Loucy (cell line): ENCODE data around the gene NPFF.

Experiments used
- H2AFZ ChIP-seq: fragments of 200-600 bp; sonication (generic); 2 replicates; pipeline ENCODE4 v1.6.0; 2016; ENCODE audit warnings: antibody characterized with exemption, mild to moderate bottlenecking, low read length, moderate library complexity
- H3F3A ChIP-seq: fragments of 200-600 bp; 2 replicates; pipeline ENCODE4 v1.6.0; 2016; ENCODE audit warnings: antibody characterized with exemption, low read depth, mild to moderate bottlenecking
- H3K27me3 ChIP-seq: fragments of 200-600 bp; sonication (generic); 2 replicates; pipeline ENCODE4 v1.6.1; 2014; ENCODE audit warnings: low read length, mild to moderate bottlenecking; ENCODE audit not compliant: insufficient read depth, poor library complexity, severe bottlenecking
- H3K36me3 ChIP-seq: fragments of 200-600 bp; sonication (generic); 2 replicates; pipeline ENCODE4 v1.6.1; 2016; ENCODE audit warnings: low read length; ENCODE audit not compliant: insufficient read depth
- H3K4me1 ChIP-seq: fragments of 200-600 bp; sonication (generic); 2 replicates; pipeline ENCODE4 v1.5.1; 2014; ENCODE audit warnings: low read length, mild to moderate bottlenecking; ENCODE audit not compliant: insufficient read depth, poor library complexity, severe bottlenecking
- H3K4me2 ChIP-seq: fragments of 200-600 bp; sonication (generic); 2 replicates; pipeline ENCODE4 v1.6.0; 2014; ENCODE audit warnings: antibody characterized with exemption, low read length, low read depth, mild to moderate bottlenecking; ENCODE audit not compliant: poor library complexity, severe bottlenecking
- H3K4me3 ChIP-seq: fragments of 200-600 bp; sonication (generic); 2 replicates; pipeline ENCODE4 v1.5.1; 2014; ENCODE audit warnings: low read length, mild to moderate bottlenecking, mixed read lengths; ENCODE audit not compliant: poor library complexity, severe bottlenecking
- H3K79me2 ChIP-seq: fragments of 200-600 bp; sonication (generic); 2 replicates; pipeline ENCODE4 v1.6.1; 2014; ENCODE audit warnings: low read length; ENCODE audit not compliant: insufficient read depth
- H3K9ac ChIP-seq: fragments of 200-600 bp; sonication (generic); 2 replicates; pipeline ENCODE4 v1.6.0; 2014; ENCODE audit warnings: mild to moderate bottlenecking, low read depth, low read length, moderate library complexity; ENCODE audit not compliant: poor library complexity, severe bottlenecking
- H3K9me2 ChIP-seq: fragments of 200-600 bp; sonication (generic); replicated peaks from 2 replicates; pipeline ENCODE4 v1.6.1; 2016; ENCODE audit warnings: low read depth, low read length, mixed read lengths
- H3K9me3 ChIP-seq: fragments of 200-600 bp; sonication (generic); 2 replicates; pipeline ENCODE4 v1.6.1; 2014; ENCODE audit warnings: mild to moderate bottlenecking, antibody characterized with exemption, low read length, low read depth; ENCODE audit not compliant: insufficient read depth
- H4K20me1 ChIP-seq: fragments of 200-600 bp; sonication (generic); 2 replicates; pipeline ENCODE4 v1.6.0; 2014; ENCODE audit warnings: antibody characterized with exemption, low read length, mild to moderate bottlenecking; ENCODE audit not compliant: insufficient read depth, poor library complexity, severe bottlenecking
- CTCF ChIP-seq: fragments of 200-600 bp; sonication (generic); conservative IDR thresholded peaks from 2 replicates; pipeline ENCODE4 v1.5.1; 2014; ENCODE audit warnings: mild to moderate bottlenecking, antibody characterized with exemption, low read length
- EZH2phosphoT487 ChIP-seq: fragments of 200-600 bp; IDR thresholded peaks from 2 replicates; pipeline ENCODE4 v1.6.1; 2018; ENCODE audit warnings: antibody characterized with exemption, mild to moderate bottlenecking, moderate library complexity, borderline replicate concordance

NPFF gene

DNA sequence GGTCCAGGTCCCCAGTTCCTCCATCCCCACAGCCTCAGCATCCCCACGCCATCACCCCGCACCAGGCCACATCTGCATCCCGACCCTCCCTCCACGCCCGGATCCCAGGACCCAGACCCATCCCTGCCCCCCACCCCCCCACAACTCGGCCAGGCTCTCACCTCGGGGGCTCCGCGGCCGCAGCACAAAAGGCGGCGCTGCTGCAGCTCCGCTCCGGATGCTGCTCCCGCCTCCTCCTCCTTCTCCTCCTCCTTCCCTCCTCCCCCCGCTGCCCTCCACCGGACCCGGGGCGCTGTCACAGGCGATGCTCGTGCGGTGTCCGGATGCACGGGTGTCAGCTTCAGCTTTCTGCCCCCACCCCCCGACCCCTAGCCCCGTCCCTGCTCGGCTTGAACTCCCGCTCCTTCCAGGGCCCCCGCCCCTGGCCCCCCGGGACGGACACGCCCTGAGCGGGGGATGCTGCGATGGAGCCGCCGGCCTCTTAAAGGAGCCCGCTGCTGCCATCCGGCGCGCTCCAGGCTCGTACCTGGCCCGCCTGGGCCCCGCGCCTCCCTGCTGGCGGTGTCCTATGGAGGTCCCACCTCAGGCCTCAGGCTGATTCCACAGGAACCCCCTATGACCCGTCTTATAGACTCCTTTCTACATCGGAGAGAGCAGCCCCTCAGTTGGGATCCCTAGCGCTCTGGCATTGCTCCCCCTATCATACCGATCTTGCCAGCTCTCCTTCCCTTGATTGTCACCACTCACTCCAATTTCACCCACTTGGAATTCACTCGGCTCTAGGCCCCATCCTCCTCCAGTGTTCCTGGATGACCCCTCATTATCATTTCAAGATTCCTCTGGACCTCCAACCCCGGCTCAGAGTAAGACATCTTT is 7.8 kb downstream of the NPFF start, which contains the start of gene MAP3K12:
Gene MAP3K12, minus strand, starts transcription at position 193 of the 876 bp plus-strand sequence. CDS start 12,067 bp downstream, outside the sequence.
- Histone ChIP-seq H3K27me3 (no peaks in the 10 kb centered on the region), H3K9me3 (no peaks in the 10 kb centered on the region), H3K9ac (peak within 1 kb of the TSS; percentile 61), H3F3A (no peaks in the 10 kb centered on the region), H4K20me1 (no peaks in the 10 kb centered on the region), H3K79me2 (peaks cover 34% of the 10 kb centered on the region), H2AFZ (peak within 1 kb of the TSS; percentile 73; the same call in 1 of the 2 replicates), H3K4me1 (peaks cover 40% of the 10 kb centered on the region), H3K9me2 (no peaks in the 10 kb centered on the region), H3K4me2 (peak within 1 kb of the TSS; percentile 82), H3K4me3 (peak within 1 kb of the TSS; percentile 93), H3K36me3 (no peaks in the 10 kb centered on the region)
- TF ChIP-seq CTCF = peak; percentile 22; the same call in 1 of the 2 replicates
- no peak for TF ChIP-seq EZH2phosphoT487

DNA sequence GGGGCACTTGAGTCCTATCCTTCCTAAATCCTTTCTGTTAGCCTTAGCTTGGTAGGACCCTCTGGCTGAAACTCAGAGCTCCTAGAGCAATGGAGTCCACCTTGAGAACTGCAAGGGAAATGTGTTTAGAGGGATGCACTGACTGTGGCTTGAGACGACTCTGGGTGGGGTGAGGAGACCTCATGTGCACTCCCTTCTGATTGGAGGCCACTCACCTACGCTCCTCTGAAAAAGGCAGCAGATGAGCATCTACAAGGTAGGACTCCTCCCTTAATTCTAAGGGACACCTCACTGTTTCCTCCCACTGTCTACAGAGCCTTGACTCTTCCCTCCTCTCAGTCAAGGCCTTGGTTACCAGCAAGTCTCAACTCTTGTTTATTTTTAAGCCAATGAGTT is 9.1 kb downstream of the NPFF start:
- peaks cover 51% of the 10 kb centered on the region for H3K4me1 ChIP-seq
- peak overlapping the region; percentile 61 for H3K9ac ChIP-seq
- H3K4me3 ChIP-seq = peak overlapping the region; percentile 93

GRCh38 chr12:53497461-53497860 is 9.8 kb downstream of the NPFF start:
- Histone ChIP-seq H3K4me3 (no peak overlapping the region), H3K9me2 (no peaks in the 10 kb centered on the region), H3K27me3 (no peaks in the 10 kb centered on the region), H3K4me1 (peaks cover 49% of the 10 kb centered on the region), H4K20me1 (no peaks in the 10 kb centered on the region), H3K36me3 (no peaks in the 10 kb centered on the region), H2AFZ (no peak overlapping the region), H3K4me2 (peak overlapping the region; percentile 82), H3K9ac (no peak overlapping the region), H3K9me3 (no peaks in the 10 kb centered on the region), H3F3A (no peaks in the 10 kb centered on the region), H3K79me2 (peaks cover 21% of the 10 kb centered on the region)
- TF ChIP-seq EZH2phosphoT487 (no peak), CTCF (no peak)

More for the DNA sequence above, 9.1 kb downstream of the NPFF start:
- H3K36me3 ChIP-seq = no peaks in the 10 kb centered on the region
- no peaks in the 10 kb centered on the region for H3K9me3 ChIP-seq
- no peak for TF ChIP-seq CTCF
- TF ChIP-seq EZH2phosphoT487 = no peak
- no peak overlapping the region for H2AFZ ChIP-seq
- H4K20me1 ChIP-seq = no peaks in the 10 kb centered on the region
- peak overlapping the region; percentile 82 for H3K4me2 ChIP-seq
- H3K79me2 ChIP-seq = peaks cover 28% of the 10 kb centered on the region
- no peaks in the 10 kb centered on the region for H3F3A ChIP-seq
- H3K27me3 ChIP-seq = no peaks in the 10 kb centered on the region
- no peaks in the 10 kb centered on the region for H3K9me2 ChIP-seq
